ENCODE measurements around the gene GPR15. TPM values are rescaled to one million over a fixed set of nuclear protein-coding genes. Genes with fewer than 3 reads are reported as not detected.

Gene GPR15
- polyA plus RNA-seq, 1 donor from 2014 or later = not detected

DNA sequence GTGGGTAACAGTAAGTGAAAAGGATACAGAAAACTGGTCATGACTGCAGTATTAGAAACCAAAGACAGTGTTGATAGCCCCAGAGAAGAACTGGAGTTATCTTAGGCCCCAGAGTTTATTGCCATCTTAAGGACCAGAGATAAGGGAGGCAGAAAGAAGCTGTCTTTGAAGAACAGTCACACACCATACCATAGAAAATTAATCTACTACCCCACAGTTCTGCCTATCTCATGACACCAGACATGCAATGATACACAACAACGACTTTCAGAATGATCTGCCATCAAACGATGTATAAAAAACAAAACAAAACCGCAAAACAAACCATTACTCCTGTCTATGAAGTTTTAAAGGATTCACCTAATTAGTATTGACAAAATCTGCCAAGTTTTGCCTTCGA is 52.0 kb downstream of the GPR15 start:
- no peaks in the 10 kb centered on the region for H3K27me3 ChIP-seq (ENCODE audit: insufficient read depth, low read depth, low read length)
- H3K9ac ChIP-seq (ENCODE audit: low read length) = no peak overlapping the region
- TF ChIP-seq POLR2AphosphoS5 (IDR thresholded peaks at IDR 0.05) = no peak
- TF ChIP-seq SMC3 (conservative IDR thresholded peaks at IDR 0.05; ENCODE audit: poor library complexity) = no peak
- TF ChIP-seq, protein P1, sequence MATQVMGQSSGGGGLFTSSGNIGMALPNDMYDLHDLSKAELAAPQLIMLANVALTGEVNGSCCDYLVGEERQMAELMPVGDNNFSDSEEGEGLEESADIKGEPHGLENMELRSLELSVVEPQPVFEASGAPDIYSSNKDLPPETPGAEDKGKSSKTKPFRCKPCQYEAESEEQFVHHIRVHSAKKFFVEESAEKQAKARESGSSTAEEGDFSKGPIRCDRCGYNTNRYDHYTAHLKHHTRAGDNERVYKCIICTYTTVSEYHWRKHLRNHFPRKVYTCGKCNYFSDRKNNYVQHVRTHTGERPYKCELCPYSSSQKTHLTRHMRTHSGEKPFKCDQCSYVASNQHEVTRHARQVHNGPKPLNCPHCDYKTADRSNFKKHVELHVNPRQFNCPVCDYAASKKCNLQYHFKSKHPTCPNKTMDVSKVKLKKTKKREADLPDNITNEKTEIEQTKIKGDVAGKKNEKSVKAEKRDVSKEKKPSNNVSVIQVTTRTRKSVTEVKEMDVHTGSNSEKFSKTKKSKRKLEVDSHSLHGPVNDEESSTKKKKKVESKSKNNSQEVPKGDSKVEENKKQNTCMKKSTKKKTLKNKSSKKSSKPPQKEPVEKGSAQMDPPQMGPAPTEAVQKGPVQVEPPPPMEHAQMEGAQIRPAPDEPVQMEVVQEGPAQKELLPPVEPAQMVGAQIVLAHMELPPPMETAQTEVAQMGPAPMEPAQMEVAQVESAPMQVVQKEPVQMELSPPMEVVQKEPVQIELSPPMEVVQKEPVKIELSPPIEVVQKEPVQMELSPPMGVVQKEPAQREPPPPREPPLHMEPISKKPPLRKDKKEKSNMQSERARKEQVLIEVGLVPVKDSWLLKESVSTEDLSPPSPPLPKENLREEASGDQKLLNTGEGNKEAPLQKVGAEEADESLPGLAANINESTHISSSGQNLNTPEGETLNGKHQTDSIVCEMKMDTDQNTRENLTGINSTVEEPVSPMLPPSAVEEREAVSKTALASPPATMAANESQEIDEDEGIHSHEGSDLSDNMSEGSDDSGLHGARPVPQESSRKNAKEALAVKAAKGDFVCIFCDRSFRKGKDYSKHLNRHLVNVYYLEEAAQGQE (IDR thresholded peaks at IDR 0.05; ENCODE audit: borderline replicate concordance) = no peak
- TF ChIP-seq EP300 (conservative IDR thresholded peaks at IDR 0.05; ENCODE audit: poor library complexity, severe bottlenecking) = no peak
- TF ChIP-seq MXI1 (conservative IDR thresholded peaks at IDR 0.05; ENCODE audit: poor library complexity, severe bottlenecking) = no peak
- TF ChIP-seq RAD21 (conservative IDR thresholded peaks at IDR 0.05) = no peak
- TF ChIP-seq, protein P2, sequence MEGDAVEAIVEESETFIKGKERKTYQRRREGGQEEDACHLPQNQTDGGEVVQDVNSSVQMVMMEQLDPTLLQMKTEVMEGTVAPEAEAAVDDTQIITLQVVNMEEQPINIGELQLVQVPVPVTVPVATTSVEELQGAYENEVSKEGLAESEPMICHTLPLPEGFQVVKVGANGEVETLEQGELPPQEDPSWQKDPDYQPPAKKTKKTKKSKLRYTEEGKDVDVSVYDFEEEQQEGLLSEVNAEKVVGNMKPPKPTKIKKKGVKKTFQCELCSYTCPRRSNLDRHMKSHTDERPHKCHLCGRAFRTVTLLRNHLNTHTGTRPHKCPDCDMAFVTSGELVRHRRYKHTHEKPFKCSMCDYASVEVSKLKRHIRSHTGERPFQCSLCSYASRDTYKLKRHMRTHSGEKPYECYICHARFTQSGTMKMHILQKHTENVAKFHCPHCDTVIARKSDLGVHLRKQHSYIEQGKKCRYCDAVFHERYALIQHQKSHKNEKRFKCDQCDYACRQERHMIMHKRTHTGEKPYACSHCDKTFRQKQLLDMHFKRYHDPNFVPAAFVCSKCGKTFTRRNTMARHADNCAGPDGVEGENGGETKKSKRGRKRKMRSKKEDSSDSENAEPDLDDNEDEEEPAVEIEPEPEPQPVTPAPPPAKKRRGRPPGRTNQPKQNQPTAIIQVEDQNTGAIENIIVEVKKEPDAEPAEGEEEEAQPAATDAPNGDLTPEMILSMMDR (IDR thresholded peaks at IDR 0.05; ENCODE audit: poor library complexity, severe bottlenecking) = no peak
- no peak for TF ChIP-seq TAF1 (IDR thresholded peaks at IDR 0.05; ENCODE audit: low read depth)
- no peaks in the 10 kb centered on the region for H3K9me2 ChIP-seq (ENCODE audit: insufficient read depth, low read length)
- no peak overlapping the region for H3K4me3 ChIP-seq (ENCODE audit: low read length)
- no peak overlapping the region for H3K27ac ChIP-seq (ENCODE audit: low read length)
- no peaks in the 10 kb centered on the region for H3F3A ChIP-seq (ENCODE audit: insufficient read depth, low read length, poor library complexity, severe bottlenecking)
- peaks cover 10% of the 10 kb centered on the region for H3K36me3 ChIP-seq (ENCODE audit: insufficient read depth, low read length)
- H2AFZ ChIP-seq (ENCODE audit: low read depth, low read length) = no peak overlapping the region
- H3K9me3 ChIP-seq (ENCODE audit: low read length) = no peaks in the 10 kb centered on the region
- H4K20me1 ChIP-seq (ENCODE audit: insufficient read depth) = no peaks in the 10 kb centered on the region
- no peak overlapping the region for H3K4me2 ChIP-seq (ENCODE audit: low read length)
- no peaks in the 10 kb centered on the region for H3K79me2 ChIP-seq (replicated peaks; ENCODE audit: insufficient read depth, low read length)

Small RNA genes within 50 kb of the gene (small RNA-seq; reads per million reads assigned to genes)
- gene RPL38P4 = 0 reads per million in 3 experiments

Other genes starting within 250 kb of the GPR15 start
- not detected in 2 replicates for gene OR5H2, start 249.5 kb upstream of the GPR15 start, polyA plus RNA-seq
- not detected in 2 replicates for gene OR5K4, start 178.1 kb upstream of the GPR15 start, polyA plus RNA-seq
- not detected in 2 replicates for gene OR5K3, start 141.3 kb upstream of the GPR15 start, polyA plus RNA-seq
- gene OR5K1, start 68.8 kb upstream of the GPR15 start, polyA plus RNA-seq = not detected in 2 replicates
- not detected in 2 replicates for gene OR5K2, start 34.3 kb upstream of the GPR15 start, polyA plus RNA-seq
- 132 and 162 TPM in 2 replicates for gene CLDND1, start 9.1 kb upstream of the GPR15 start, polyA plus RNA-seq
- 32.0 and 37.4 TPM in 2 replicates for gene CPOX, start 61.6 kb downstream of the GPR15 start, polyA plus RNA-seq
- 3.7 and 11.1 TPM in 2 replicates for gene ST3GAL6, start 231.4 kb downstream of the GPR15 start, polyA plus RNA-seq